IPS-11a (cell line): Measurements from ENCODE around the gene ATP10A.
"Not testable (repeated sequence)": the region's sequence is repeated elsewhere in the genome, so short reads cannot be mapped to it uniquely, and the experiment has no call there.

Source experiments
- H3K4me3 ChIP-seq: one replicate; pipeline ENCODE4 v1.5.1; 2013; ENCODE audit warnings: low read depth, low read length, control low read depth

The ATP10A gene

GRCh38 chr15:25776071-25776746 is 86.9 kb downstream of the ATP10A start:
- H3K4me3 ChIP-seq, result no peak overlapping the region

- H3K4me3 ChIP-seq, result no peak overlapping the region
These were observed 87.7 kb downstream of the ATP10A start for GRCh38 chr15:25775317-25775912.

- H3K4me3 ChIP-seq, result no peak overlapping the region
These were observed 88.3 kb downstream of the ATP10A start for GRCh38 chr15:25774871-25775270.

GRCh38 chr15:25773248-25773647 is 89.9 kb downstream of the ATP10A start:
- H3K4me3 ChIP-seq, result no peak overlapping the region

- H3K4me3 ChIP-seq, result no peak overlapping the region
These were observed 90.6 kb downstream of the ATP10A start for GRCh38 chr15:25772500-25772899.

- H3K4me3 ChIP-seq, result not testable (repeated sequence)
These were observed 91.4 kb downstream of the ATP10A start for GRCh38 chr15:25771736-25772135.

GRCh38 chr15:25771338-25771706 is 91.8 kb downstream of the ATP10A start:
- H3K4me3 ChIP-seq, result no peak overlapping the region

- no peak overlapping the region for H3K4me3 ChIP-seq
These were observed 92.3 kb downstream of the ATP10A start for GRCh38 chr15:25770618-25771337.

GRCh38 chr15:25770031-25770430 is 93.1 kb downstream of the ATP10A start:
- H3K4me3 ChIP-seq, result no peak overlapping the region

GRCh38 chr15:25768271-25768670 is 94.9 kb downstream of the ATP10A start:
- no peak overlapping the region for H3K4me3 ChIP-seq

GRCh38 chr15:25767356-25768151 is 95.6 kb downstream of the ATP10A start:
- no peak overlapping the region for H3K4me3 ChIP-seq

GRCh38 chr15:25766417-25766816 is 96.7 kb downstream of the ATP10A start:
- no peak overlapping the region for H3K4me3 ChIP-seq

GRCh38 chr15:25764980-25765735 is 98.0 kb downstream of the ATP10A start:
- no peak overlapping the region for H3K4me3 ChIP-seq

- H3K4me3 ChIP-seq, result no peak overlapping the region
These were observed 99.2 kb downstream of the ATP10A start for GRCh38 chr15:25763954-25764353.

GRCh38 chr15:25763331-25763751 is 99.8 kb downstream of the ATP10A start:
- H3K4me3 ChIP-seq, result no peak overlapping the region

GRCh38 chr15:25761971-25762662 is 101.0 kb downstream of the ATP10A start:
- no peak overlapping the region for H3K4me3 ChIP-seq

- no peak overlapping the region for H3K4me3 ChIP-seq
These were observed 103.7 kb downstream of the ATP10A start for GRCh38 chr15:25759421-25759820.

- H3K4me3 ChIP-seq, result not testable (repeated sequence)
These were observed 104.5 kb downstream of the ATP10A start for GRCh38 chr15:25758612-25759011.

GRCh38 chr15:25743548-25744275 is 119.4 kb downstream of the ATP10A start:
- no peak overlapping the region for H3K4me3 ChIP-seq
